Astrocyte (in vitro differentiated cells and primary cell): ENCODE results near the gene SLC10A3. TPM values are rescaled to one million over a fixed set of nuclear protein-coding genes. Genes with fewer than 3 reads are reported as not detected.

Experiments used
- DNase-seq: peaks from one replicate; pipeline ENCODE4 v3.0.0-alpha.2; 2010; ENCODE audit warnings: low read depth
- FAIRE-seq: peaks from 2 replicates; lab custom pipeline; 2011; peaks lifted over from hg19 to GRCh38; lab: Jason Lieb, UNC
- H2AFZ ChIP-seq: 2 replicates; pipeline ENCODE4 v1.6.0; 2012; ENCODE audit warnings: low read depth, low read length, inconsistent platforms
- H3K27ac ChIP-seq: 2 replicates; pipeline ENCODE4 v1.5.1; 2011; ENCODE audit warnings: low read depth, low read length, inconsistent platforms
- H3K27me3 ChIP-seq: 2 replicates; pipeline ENCODE4 v1.6.0; 2011; ENCODE audit warnings: low read length, inconsistent platforms; ENCODE audit not compliant: insufficient read depth
- H3K36me3 ChIP-seq: 2 replicates; pipeline ENCODE4 v1.5.1; 2011; ENCODE audit warnings: low read length, inconsistent platforms; ENCODE audit not compliant: insufficient read depth
- H3K4me1 ChIP-seq: 2 replicates; pipeline ENCODE4 v1.5.1; 2011; ENCODE audit warnings: low read length, inconsistent platforms; ENCODE audit not compliant: insufficient read depth
- H3K4me2 ChIP-seq: 2 replicates; pipeline ENCODE4 v1.6.0; 2012; ENCODE audit warnings: low read length, inconsistent platforms
- H3K4me3 ChIP-seq: 2 replicates; pipeline ENCODE4 v1.5.1; 2011; ENCODE audit warnings: low read depth, mild to moderate bottlenecking, low read length, inconsistent platforms; ENCODE audit not compliant: insufficient read depth
- H3K79me2 ChIP-seq: 2 replicates; pipeline ENCODE4 v1.6.0; 2012; ENCODE audit warnings: mild to moderate bottlenecking, low read length, inconsistent platforms; ENCODE audit not compliant: insufficient read depth
- H3K9ac ChIP-seq: 2 replicates; pipeline ENCODE4 v1.6.0; 2012; ENCODE audit warnings: mild to moderate bottlenecking, low read length, inconsistent platforms
- H3K9me3 ChIP-seq: 2 replicates; pipeline ENCODE4 v1.5.1; 2012; ENCODE audit warnings: low read depth, mild to moderate bottlenecking, low read length, inconsistent platforms; ENCODE audit not compliant: insufficient read depth
- H4K20me1 ChIP-seq: 2 replicates; pipeline ENCODE4 v1.6.0; 2012; ENCODE audit warnings: low read length, inconsistent platforms; ENCODE audit not compliant: insufficient read depth
- H3K27ac Mint-ChIP-seq: one replicate; pipeline ENCODE4 v1.8.0; 2021; ENCODE audit warnings: mild to moderate bottlenecking, mixed read lengths; ENCODE audit not compliant: unreplicated experiment
- H3K27me3 Mint-ChIP-seq: one replicate; pipeline ENCODE4 v1.8.0; 2021; ENCODE audit warnings: low read depth, mixed read lengths; ENCODE audit not compliant: unreplicated experiment
- H3K36me3 Mint-ChIP-seq: one replicate; pipeline ENCODE4 v1.8.0; 2021; ENCODE audit warnings: low read depth, mixed read lengths; ENCODE audit not compliant: unreplicated experiment
- H3K4me1 Mint-ChIP-seq: one replicate; pipeline ENCODE4 v1.8.0; 2021; ENCODE audit warnings: low read depth, mixed read lengths; ENCODE audit not compliant: unreplicated experiment
- H3K4me3 Mint-ChIP-seq: one replicate; pipeline ENCODE4 v1.8.0; 2021; ENCODE audit warnings: mild to moderate bottlenecking, moderate library complexity, mixed read lengths; ENCODE audit not compliant: unreplicated experiment
- H3K9me3 Mint-ChIP-seq: one replicate; pipeline ENCODE4 v1.8.0; 2021; ENCODE audit warnings: mild to moderate bottlenecking, mixed read lengths; ENCODE audit not compliant: unreplicated experiment
- EZH2 ChIP-seq: IDR thresholded peaks from 2 replicates; pipeline ENCODE4 v1.6.1; 2012; ENCODE audit warnings: mild to moderate bottlenecking, low read length, inconsistent platforms; ENCODE audit not compliant: insufficient read depth
- total RNA-seq: library from RNA; stranded (reverse); gene quantifications from 2 replicates; pipeline ENCODE4 v1.2.1, GENCODE V29; 2021
- TF ChIP-seq, protein P1 (sequence below): IDR thresholded peaks from 2 replicates; pipeline ENCODE4 v1.5.1; 2011; ENCODE audit warnings: low read depth, mild to moderate bottlenecking, inconsistent platforms, low read length, moderate library complexity; ENCODE audit not compliant: insufficient read depth

Gene SLC10A3
- total RNA-seq, 1 donor from 2014 or later: 24.4 TPM

DNA sequence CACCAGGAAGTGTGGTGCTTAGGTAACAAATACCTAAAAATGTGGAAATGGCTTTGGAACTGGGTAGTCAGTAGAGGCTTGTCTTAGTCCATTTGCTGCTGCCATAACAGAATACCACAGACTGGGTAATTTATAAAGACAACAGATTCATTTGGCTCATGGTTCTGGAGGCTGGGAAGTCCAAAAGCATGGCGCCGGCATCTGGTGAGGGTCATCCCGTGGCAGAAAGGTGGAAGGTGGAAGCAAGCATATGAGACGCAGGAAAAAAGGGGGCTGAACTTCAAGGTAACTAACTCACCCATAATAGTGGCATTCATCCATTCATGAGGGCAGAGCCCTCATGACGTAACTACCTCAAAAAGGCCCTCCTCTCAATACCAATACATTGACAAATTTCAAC lies 19.0 kb upstream of the SLC10A3 start:
- no peak for FAIRE-seq
- Mint-ChIP-seq H3K4me1 (peaks cover 10% of the 10 kb centered on the region), H3K36me3 (peaks cover 6% of the 10 kb centered on the region), H3K9me3 (no peaks in the 10 kb centered on the region), H3K27me3 (no peaks in the 10 kb centered on the region), H3K4me3 (no peak overlapping the region), H3K27ac (no peak overlapping the region)
- H2AFZ ChIP-seq: no peak overlapping the region
- peaks cover 7% of the 10 kb centered on the region for H3K4me1 ChIP-seq
- no peaks in the 10 kb centered on the region for H4K20me1 ChIP-seq
- H3K4me2 ChIP-seq: no peak overlapping the region
- no peak overlapping the region for H3K9ac ChIP-seq
- TF ChIP-seq, protein P1, sequence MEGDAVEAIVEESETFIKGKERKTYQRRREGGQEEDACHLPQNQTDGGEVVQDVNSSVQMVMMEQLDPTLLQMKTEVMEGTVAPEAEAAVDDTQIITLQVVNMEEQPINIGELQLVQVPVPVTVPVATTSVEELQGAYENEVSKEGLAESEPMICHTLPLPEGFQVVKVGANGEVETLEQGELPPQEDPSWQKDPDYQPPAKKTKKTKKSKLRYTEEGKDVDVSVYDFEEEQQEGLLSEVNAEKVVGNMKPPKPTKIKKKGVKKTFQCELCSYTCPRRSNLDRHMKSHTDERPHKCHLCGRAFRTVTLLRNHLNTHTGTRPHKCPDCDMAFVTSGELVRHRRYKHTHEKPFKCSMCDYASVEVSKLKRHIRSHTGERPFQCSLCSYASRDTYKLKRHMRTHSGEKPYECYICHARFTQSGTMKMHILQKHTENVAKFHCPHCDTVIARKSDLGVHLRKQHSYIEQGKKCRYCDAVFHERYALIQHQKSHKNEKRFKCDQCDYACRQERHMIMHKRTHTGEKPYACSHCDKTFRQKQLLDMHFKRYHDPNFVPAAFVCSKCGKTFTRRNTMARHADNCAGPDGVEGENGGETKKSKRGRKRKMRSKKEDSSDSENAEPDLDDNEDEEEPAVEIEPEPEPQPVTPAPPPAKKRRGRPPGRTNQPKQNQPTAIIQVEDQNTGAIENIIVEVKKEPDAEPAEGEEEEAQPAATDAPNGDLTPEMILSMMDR: no peak
- TF ChIP-seq EZH2: no peak
- H3K36me3 ChIP-seq: no peaks in the 10 kb centered on the region
- no peaks in the 10 kb centered on the region for H3K9me3 ChIP-seq
- DNase-seq: no peak
- no peaks in the 10 kb centered on the region for H3K79me2 ChIP-seq
- H3K27me3 ChIP-seq: no peaks in the 10 kb centered on the region
- no peak overlapping the region for H3K27ac ChIP-seq
- no peak overlapping the region for H3K4me3 ChIP-seq

DNA sequence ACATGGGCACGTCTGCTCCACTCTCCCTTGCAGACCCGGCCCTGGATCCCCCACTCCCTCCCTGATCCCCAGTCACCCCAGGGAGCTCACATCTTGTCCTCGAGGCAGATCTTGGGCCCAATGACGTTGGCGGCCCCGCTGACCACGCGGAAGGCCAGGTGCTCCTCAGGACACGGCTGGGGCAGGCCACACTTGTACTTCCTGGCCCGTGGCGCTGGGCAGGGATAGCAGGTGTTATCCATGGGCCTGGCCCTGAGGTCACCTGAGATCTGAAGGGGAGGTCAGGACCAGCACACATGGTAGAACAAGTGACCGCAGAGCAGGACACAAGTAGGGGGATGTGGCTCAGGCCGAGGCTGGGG lies 17.9 kb upstream of the SLC10A3 start:
- Histone ChIP-seq H4K20me1 (no peaks in the 10 kb centered on the region), H3K36me3 (no peaks in the 10 kb centered on the region), H3K79me2 (no peaks in the 10 kb centered on the region), H3K9ac (no peak overlapping the region), H3K9me3 (no peaks in the 10 kb centered on the region), H2AFZ (no peak overlapping the region), H3K4me3 (no peak overlapping the region), H3K27me3 (no peaks in the 10 kb centered on the region), H3K27ac (no peak overlapping the region), H3K4me1 (peaks cover 7% of the 10 kb centered on the region), H3K4me2 (no peak overlapping the region)
- Mint-ChIP-seq H3K27ac (no peak overlapping the region), H3K9me3 (no peaks in the 10 kb centered on the region), H3K27me3 (no peaks in the 10 kb centered on the region), H3K36me3 (peaks cover 4% of the 10 kb centered on the region), H3K4me3 (no peak overlapping the region), H3K4me1 (peaks cover 10% of the 10 kb centered on the region)
- FAIRE-seq (no peak), DNase-seq (no peak)
- no peak for TF ChIP-seq EZH2
- TF ChIP-seq, protein P1: no peak

DNA sequence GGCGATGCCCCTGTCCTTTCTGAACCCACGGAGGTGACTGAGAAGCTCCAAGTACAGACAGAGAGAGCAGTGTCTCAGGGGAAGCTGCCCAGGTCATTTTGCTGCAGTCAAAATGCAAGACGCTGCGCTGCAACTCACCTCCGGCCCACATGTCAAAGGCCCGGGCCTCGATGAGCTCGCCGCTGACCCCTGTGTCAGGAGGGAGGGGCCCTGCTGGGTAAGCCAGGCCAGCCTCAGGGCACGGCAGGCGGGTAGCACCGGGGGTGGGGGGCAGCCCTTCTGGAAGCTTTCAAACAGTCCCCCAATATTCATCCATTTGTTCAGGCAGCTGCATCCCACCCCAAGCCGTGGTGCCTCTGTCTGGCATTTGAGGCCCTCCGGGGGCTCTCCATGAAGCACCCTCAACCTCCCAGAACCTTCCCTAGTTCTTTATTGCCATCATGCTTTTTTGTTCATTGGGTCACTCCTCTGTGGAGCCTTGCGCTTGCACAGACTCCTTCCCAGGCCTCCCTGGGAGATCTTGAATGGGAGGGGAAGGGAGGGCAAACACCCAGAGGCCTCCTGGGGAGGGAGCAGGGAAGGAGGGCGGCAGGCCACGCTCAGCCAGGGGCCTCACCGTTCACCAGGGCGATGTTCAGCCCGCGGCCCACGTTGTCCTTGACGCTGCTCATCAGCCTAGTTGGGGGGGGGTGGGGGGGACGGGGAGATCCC lies 17.4 kb upstream of the SLC10A3 start:
- no peaks in the 10 kb centered on the region for H3K27me3 ChIP-seq
- TF ChIP-seq, protein P1: no peak
- no peak for TF ChIP-seq EZH2
- no peaks in the 10 kb centered on the region for H3K79me2 ChIP-seq
- no peaks in the 10 kb centered on the region for H3K36me3 ChIP-seq
- no peaks in the 10 kb centered on the region for H3K27me3 Mint-ChIP-seq
- no peak overlapping the region for H3K4me2 ChIP-seq
- peaks cover 4% of the 10 kb centered on the region for H3K36me3 Mint-ChIP-seq
- H2AFZ ChIP-seq: no peak overlapping the region
- H3K9me3 Mint-ChIP-seq: no peaks in the 10 kb centered on the region
- H3K9me3 ChIP-seq: no peaks in the 10 kb centered on the region
- peaks cover 7% of the 10 kb centered on the region for H3K4me1 ChIP-seq
- H3K4me1 Mint-ChIP-seq: peaks cover 10% of the 10 kb centered on the region
- no peak overlapping the region for H3K4me3 Mint-ChIP-seq
- no peak overlapping the region for H3K9ac ChIP-seq
- no peak overlapping the region for H3K27ac ChIP-seq
- DNase-seq (no peak), FAIRE-seq (no peak)
- no peak overlapping the region for H3K4me3 ChIP-seq
- no peak overlapping the region for H3K27ac Mint-ChIP-seq
- no peaks in the 10 kb centered on the region for H4K20me1 ChIP-seq
